ENCODE data around the gene ARL13B.
"Not testable (repeated sequence)": the region's sequence is repeated elsewhere in the genome, so short reads cannot be mapped to it uniquely, and the experiment has no call there.

GRCh38 chr3:93937485-93937884 lies 42.5 kb upstream of the ARL13B start:
- TF ChIP-seq, protein P1, sequence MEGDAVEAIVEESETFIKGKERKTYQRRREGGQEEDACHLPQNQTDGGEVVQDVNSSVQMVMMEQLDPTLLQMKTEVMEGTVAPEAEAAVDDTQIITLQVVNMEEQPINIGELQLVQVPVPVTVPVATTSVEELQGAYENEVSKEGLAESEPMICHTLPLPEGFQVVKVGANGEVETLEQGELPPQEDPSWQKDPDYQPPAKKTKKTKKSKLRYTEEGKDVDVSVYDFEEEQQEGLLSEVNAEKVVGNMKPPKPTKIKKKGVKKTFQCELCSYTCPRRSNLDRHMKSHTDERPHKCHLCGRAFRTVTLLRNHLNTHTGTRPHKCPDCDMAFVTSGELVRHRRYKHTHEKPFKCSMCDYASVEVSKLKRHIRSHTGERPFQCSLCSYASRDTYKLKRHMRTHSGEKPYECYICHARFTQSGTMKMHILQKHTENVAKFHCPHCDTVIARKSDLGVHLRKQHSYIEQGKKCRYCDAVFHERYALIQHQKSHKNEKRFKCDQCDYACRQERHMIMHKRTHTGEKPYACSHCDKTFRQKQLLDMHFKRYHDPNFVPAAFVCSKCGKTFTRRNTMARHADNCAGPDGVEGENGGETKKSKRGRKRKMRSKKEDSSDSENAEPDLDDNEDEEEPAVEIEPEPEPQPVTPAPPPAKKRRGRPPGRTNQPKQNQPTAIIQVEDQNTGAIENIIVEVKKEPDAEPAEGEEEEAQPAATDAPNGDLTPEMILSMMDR (IDR thresholded peaks at IDR 0.05 in 4 of 5, conservative IDR thresholded peaks at IDR 0.05 in 1 of 5), result not testable (repeated sequence)
- not testable (repeated sequence) for TF ChIP-seq POLR2A (IDR thresholded peaks at IDR 0.05)

All from gastrocnemius medialis (tissue), 4 donors.